ENCODE measurements around the gene NUDT12.

Gene NUDT12

GRCh38 chr5:103522586-103522985, 40.0 kb downstream of the NUDT12 start:
- TF ChIP-seq CTCF (IDR thresholded peaks at IDR 0.05; ENCODE audit: unreplicated experiment in 3 of 3), result no peak
- Mint-ChIP-seq H3K27me3 (ENCODE audit: low read depth) (peaks cover 4% of the 10 kb centered on the region), H3K4me3 (no peak overlapping the region), H3K36me3 (ENCODE audit: low read depth) (no peaks in the 10 kb centered on the region), H3K4me1 (no peaks in the 10 kb centered on the region), H3K27ac (no peak overlapping the region), H3K9me3 (no peaks in the 10 kb centered on the region)

GRCh38 chr5:103519550-103519949, 43.0 kb downstream of the NUDT12 start:
- Mint-ChIP-seq H3K36me3 (ENCODE audit: low read depth) (no peaks in the 10 kb centered on the region), H3K27ac (no peak overlapping the region), H3K4me1 (no peaks in the 10 kb centered on the region), H3K9me3 (no peaks in the 10 kb centered on the region), H3K4me3 (no peak overlapping the region), H3K27me3 (ENCODE audit: low read depth) (no peaks in the 10 kb centered on the region)
- peak in 1 of 3 experiments; percentile 28 for TF ChIP-seq CTCF (IDR thresholded peaks at IDR 0.05; ENCODE audit: unreplicated experiment in 3 of 3)

- Mint-ChIP-seq H3K4me1 (no peaks in the 10 kb centered on the region), H3K36me3 (ENCODE audit: low read depth) (no peaks in the 10 kb centered on the region), H3K9me3 (no peaks in the 10 kb centered on the region), H3K4me3 (no peak overlapping the region), H3K27me3 (ENCODE audit: low read depth) (no peaks in the 10 kb centered on the region), H3K27ac (peak overlapping the region in 1 of 3 experiments; percentile 93)
- TF ChIP-seq CTCF (IDR thresholded peaks at IDR 0.05; ENCODE audit: unreplicated experiment in 3 of 3), result no peak
Observed at GRCh38 chr5:103514371-103514770, 48.2 kb downstream of the NUDT12 start.

- Mint-ChIP-seq H3K4me3 (no peak overlapping the region), H3K27me3 (ENCODE audit: low read depth) (no peaks in the 10 kb centered on the region), H3K9me3 (no peaks in the 10 kb centered on the region), H3K27ac (peak overlapping the region in 1 of 3 experiments; percentile 93), H3K4me1 (no peaks in the 10 kb centered on the region), H3K36me3 (ENCODE audit: low read depth) (no peaks in the 10 kb centered on the region)
- no peak for TF ChIP-seq CTCF (IDR thresholded peaks at IDR 0.05; ENCODE audit: unreplicated experiment in 3 of 3)
Observed at GRCh38 chr5:103513701-103514100, 48.9 kb downstream of the NUDT12 start.

- no peaks in the 10 kb centered on the region for H3K9me3 Mint-ChIP-seq
- H3K27ac Mint-ChIP-seq, result peak overlapping the region in 1 of 3 experiments; percentile 4
- no peak for TF ChIP-seq CTCF (IDR thresholded peaks at IDR 0.05; ENCODE audit: unreplicated experiment in 3 of 3)
- H3K4me1 Mint-ChIP-seq, result no peaks in the 10 kb centered on the region
- H3K27me3 Mint-ChIP-seq (ENCODE audit: low read depth), result no peaks in the 10 kb centered on the region
- H3K4me3 Mint-ChIP-seq, result no peak overlapping the region
- H3K36me3 Mint-ChIP-seq (ENCODE audit: low read depth), result no peaks in the 10 kb centered on the region
Observed at GRCh38 chr5:103512500-103512899, 50.1 kb downstream of the NUDT12 start.

- no peaks in the 10 kb centered on the region for H3K36me3 Mint-ChIP-seq (ENCODE audit: low read depth)
Observed at GRCh38 chr5:103511554-103511885, 51.1 kb downstream of the NUDT12 start.

More at GRCh38 chr5:103511554-103511885, 51.1 kb downstream of the NUDT12 start:
- no peak overlapping the region for H3K4me3 Mint-ChIP-seq
- H3K27me3 Mint-ChIP-seq (ENCODE audit: low read depth), result no peaks in the 10 kb centered on the region
- peaks cover 3% of the 10 kb centered on the region for H3K9me3 Mint-ChIP-seq
- no peaks in the 10 kb centered on the region for H3K4me1 Mint-ChIP-seq
- no peak for TF ChIP-seq CTCF (IDR thresholded peaks at IDR 0.05; ENCODE audit: unreplicated experiment in 3 of 3)
- peak overlapping the region in 1 of 3 experiments; percentile 20 for H3K27ac Mint-ChIP-seq

Measured in nephron (organoid).